Pancreas (tissue), 10 donors: ENCODE measurements around the gene HMCN1. TPM values are rescaled to one million over a fixed set of nuclear protein-coding genes. Genes with fewer than 3 reads are reported as not detected.
"Not testable (repeated sequence)": the region's sequence is repeated elsewhere in the genome, so short reads cannot be mapped to it uniquely, and the experiment has no call there.

Experiments used
- ATAC-seq, 4 donors: fragments of 200-7000 bp; cut with Tn5 transposase; one replicate each; pipeline versions ENCODE4 v1.8.0 to v1.9.1; 2020; ENCODE audit warnings: mild to moderate bottlenecking in 4 of 4, moderate library complexity in 4 of 4
- DNase-seq, 6 donors: peaks; one replicate each; pipeline ENCODE4 v3.0.0-alpha.2; 2020
- FAIRE-seq: peaks from 2 replicates; lab custom pipeline; 2012; peaks lifted over from hg19 to GRCh38; lab: Jason Lieb, UNC
- H3K27ac ChIP-seq, 4 donors: fragments of 200-600 bp; sonication (generic); 1 replicate in 3 of 4; 2 replicates in 1 of 4; pipeline versions ENCODE4 v1.5.0 to v1.8.0; 2020
- H3K27me3 ChIP-seq, 4 donors: fragments of 200-600 bp; one replicate each; pipeline ENCODE4 v1.8.0; 2021
- H3K36me3 ChIP-seq, 3 donors: fragments of 200-600 bp; sonication (generic) in 1 of 3; one replicate each; pipeline versions ENCODE4 v1.5.0 to v1.8.0; 2020 to 2021
- H3K4me1 ChIP-seq, 3 donors: fragments of 200-600 bp; one replicate each; pipeline ENCODE4 v1.8.0; 2021
- H3K4me3 ChIP-seq, 4 donors: fragments of 200-600 bp; sonication (generic) in 2 of 4; one replicate each; pipeline versions ENCODE4 v1.5.0 to v1.8.0; 2020 to 2021
- H3K9me3 ChIP-seq, 4 donors: fragments of 200-600 bp; one replicate each; pipeline ENCODE4 v1.8.0; 2021
- WGBS, 2 donors: extraction: QIAGEN DNeasy Blood & Tissue Kit; methylation state at CpG; one replicate each; pipeline ENCODE4 v1.1.7; 2013; 5-methylcytosine and 5-hydroxymethylcytosine counted together
- intact Hi-C, 3 donors: fragments of 100-400 bp; cut with DNase I; formaldehyde crosslinking; loops; one replicate each; pipeline versions ENCODE4 v1.11.1 to v1.14.2; 2022
- polyA plus RNA-seq, 2 donors: library from polyadenylated mRNA; stranded (reverse); fragments of 200-250 nt; gene quantifications; one replicate each; pipeline ENCODE4 v1.2.3, GENCODE V29; 2013
- total RNA-seq, 6 donors: library from RNA; stranded (reverse); fragmentation: NEBNext Ultra II Directional in 4 of 6; extraction: Animal tissue kit (Norgen Biotek cat#: 25700) in 4 of 6; gene quantifications; one replicate each; pipeline versions ENCODE4 v1.2.1 to v1.2.4, GENCODE V29; 2021 to 2023
- TF ChIP-seq, protein P1 (sequence below), 4 donors: fragments of 200-600 bp; sonication (generic) in 3 of 4; IDR thresholded peaks; one replicate each; pipeline versions ENCODE4 v1.5.0 to v1.8.0; 2021; ENCODE audit warnings: antibody characterized with exemption in 4 of 4
- donor health status: healthy with polysubstance abuse.
- donor health status: DM: no; HTN: no; CAD: no; lungs with moderate emphysema.
- donor health status: DM: no; HTN: no; CAD: no.
- donor health status: control.
- donor health status: control.
- donor health status: Bipolar disorder and iron deficiency.
- donor health status: DM: yes; HTN: yes; CAD: no.
- donor health status: DM: no; HTN: no; CAD: no.
- donor health status: DM: no; HTN: no; CAD: no.
- donor health status: DM: yes; HTN: yes; CAD: no.

The HMCN1 gene
- total and polyA plus RNA-seq, 8 donors, result 0.19 to 4.8 (median 0.60) TPM

DNA sequence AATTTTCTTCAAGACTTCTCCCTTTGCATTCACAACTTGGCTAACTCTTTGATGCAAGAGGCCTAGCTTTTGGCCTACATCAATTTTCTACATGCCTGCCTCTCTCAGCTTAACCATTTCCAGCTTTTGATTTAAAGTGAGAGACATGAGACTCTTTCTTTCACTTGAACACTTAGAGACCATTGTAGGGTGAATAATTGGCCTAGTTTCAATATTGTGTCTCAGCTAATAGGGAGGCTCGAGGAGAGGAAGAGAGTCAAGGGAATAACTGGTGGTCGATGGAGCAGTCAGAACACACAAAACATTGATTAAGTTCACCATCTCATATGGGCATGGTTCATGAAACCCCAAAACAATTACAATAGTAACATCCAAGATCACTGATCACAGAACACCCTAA lies 415.4 kb downstream of the HMCN1 start:
- intact Hi-C loops, result no loop called here
- TF ChIP-seq, protein P1, sequence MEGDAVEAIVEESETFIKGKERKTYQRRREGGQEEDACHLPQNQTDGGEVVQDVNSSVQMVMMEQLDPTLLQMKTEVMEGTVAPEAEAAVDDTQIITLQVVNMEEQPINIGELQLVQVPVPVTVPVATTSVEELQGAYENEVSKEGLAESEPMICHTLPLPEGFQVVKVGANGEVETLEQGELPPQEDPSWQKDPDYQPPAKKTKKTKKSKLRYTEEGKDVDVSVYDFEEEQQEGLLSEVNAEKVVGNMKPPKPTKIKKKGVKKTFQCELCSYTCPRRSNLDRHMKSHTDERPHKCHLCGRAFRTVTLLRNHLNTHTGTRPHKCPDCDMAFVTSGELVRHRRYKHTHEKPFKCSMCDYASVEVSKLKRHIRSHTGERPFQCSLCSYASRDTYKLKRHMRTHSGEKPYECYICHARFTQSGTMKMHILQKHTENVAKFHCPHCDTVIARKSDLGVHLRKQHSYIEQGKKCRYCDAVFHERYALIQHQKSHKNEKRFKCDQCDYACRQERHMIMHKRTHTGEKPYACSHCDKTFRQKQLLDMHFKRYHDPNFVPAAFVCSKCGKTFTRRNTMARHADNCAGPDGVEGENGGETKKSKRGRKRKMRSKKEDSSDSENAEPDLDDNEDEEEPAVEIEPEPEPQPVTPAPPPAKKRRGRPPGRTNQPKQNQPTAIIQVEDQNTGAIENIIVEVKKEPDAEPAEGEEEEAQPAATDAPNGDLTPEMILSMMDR (IDR thresholded peaks at IDR 0.05), result no peak
- Histone ChIP-seq H3K27ac (no peak overlapping the region), H3K27me3 (no peaks in the 10 kb centered on the region), H3K9me3 (no peaks in the 10 kb centered on the region), H3K4me3 (no peak overlapping the region), H3K36me3 (no peaks in the 10 kb centered on the region), H3K4me1 (no peaks in the 10 kb centered on the region)
- DNase-seq (no peak), FAIRE-seq (no peak), ATAC-seq (no peak)
- WGBS, 2 donors, result 52 to 73% methylated on average over 2 of the region's 2 CpGs

DNA sequence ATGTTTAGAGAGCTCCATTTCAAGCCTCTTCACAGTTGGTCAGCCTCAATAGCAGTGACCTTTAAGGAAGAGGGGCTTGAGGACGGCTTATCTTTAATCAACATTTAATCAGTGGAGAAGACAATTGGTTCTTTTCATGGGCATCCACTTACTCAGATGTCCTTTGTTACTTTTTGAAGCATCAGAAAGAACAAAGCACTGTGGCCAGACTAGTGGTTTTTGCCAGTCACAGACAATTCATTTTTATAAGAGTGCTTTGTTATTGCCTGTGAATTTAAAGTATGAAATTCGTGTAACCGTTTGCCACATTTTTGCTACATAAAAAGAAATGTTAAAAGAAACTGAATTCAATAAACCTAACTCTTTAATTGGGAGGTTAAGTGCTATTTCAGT lies 418.0 kb downstream of the HMCN1 start:
- Histone ChIP-seq H3K27me3 (no peaks in the 10 kb centered on the region), H3K9me3 (no peaks in the 10 kb centered on the region), H3K4me3 (no peak overlapping the region), H3K27ac (no peak overlapping the region), H3K36me3 (no peaks in the 10 kb centered on the region), H3K4me1 (no peaks in the 10 kb centered on the region)
- no peak for DNase-seq
- no peak for FAIRE-seq
- TF ChIP-seq, protein P1 (IDR thresholded peaks at IDR 0.05), result no peak
- ATAC-seq, result no peak
- 56 to 57% methylated on average over 3 of the region's 3 CpGs for WGBS, 2 donors
- intact Hi-C loops, result no loop called here

DNA sequence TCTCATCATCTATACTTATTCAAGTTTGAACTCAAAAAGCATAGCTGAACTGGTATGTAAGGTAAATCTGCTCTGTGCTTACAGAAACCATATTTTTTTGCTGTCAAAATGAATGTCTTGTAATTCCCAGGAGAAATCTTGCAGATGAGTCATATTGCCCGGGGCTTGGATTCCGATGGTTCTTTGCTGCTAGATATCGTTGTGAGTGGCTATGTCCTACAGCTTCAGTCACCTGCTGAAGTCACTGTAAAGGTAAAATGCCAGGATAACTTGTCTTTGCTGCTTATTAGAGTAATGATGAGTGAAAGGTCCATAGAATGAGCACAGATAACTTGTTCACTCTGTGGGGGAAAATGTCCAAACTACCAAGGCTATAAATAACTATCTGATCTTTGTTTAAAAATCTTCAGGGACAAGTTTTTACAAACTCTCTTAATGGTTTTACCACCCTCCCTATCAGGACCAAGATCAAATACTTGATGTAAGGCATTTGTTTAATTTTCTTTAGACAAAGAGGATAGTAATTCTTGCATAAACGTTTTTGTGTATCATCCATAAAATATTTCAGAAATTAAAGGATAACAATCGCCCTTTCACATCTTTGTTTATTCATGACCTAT lies 418.5 kb downstream of the HMCN1 start:
- no peaks in the 10 kb centered on the region for H3K4me1 ChIP-seq
- no peak for FAIRE-seq
- intact Hi-C loops, result no loop called here
- TF ChIP-seq, protein P1 (IDR thresholded peaks at IDR 0.05), result no peak
- no peak for DNase-seq
- ATAC-seq, result no peak
- H3K4me3 ChIP-seq, result no peak overlapping the region
- no peaks in the 10 kb centered on the region for H3K9me3 ChIP-seq
- WGBS, 2 donors, result 57 to 67% methylated on average over 5 of the region's 5 CpGs
- no peaks in the 10 kb centered on the region for H3K27me3 ChIP-seq
- H3K27ac ChIP-seq, result no peak overlapping the region
- no peaks in the 10 kb centered on the region for H3K36me3 ChIP-seq

- H3K4me1 ChIP-seq, result no peaks in the 10 kb centered on the region
- ATAC-seq, result no peak
- no peak overlapping the region for H3K27ac ChIP-seq
- no peaks in the 10 kb centered on the region for H3K27me3 ChIP-seq
- FAIRE-seq, result no peak
- H3K36me3 ChIP-seq, result no peaks in the 10 kb centered on the region
- WGBS, 2 donors, result 39 to 45% methylated on average over 1 of the region's 1 CpG
- no peak overlapping the region for H3K4me3 ChIP-seq
- intact Hi-C loops, result no loop called here
- DNase-seq, result no peak
- TF ChIP-seq, protein P1 (IDR thresholded peaks at IDR 0.05), result no peak
- H3K9me3 ChIP-seq, result no peaks in the 10 kb centered on the region
These were observed 420.5 kb downstream of the HMCN1 start for GRCh38 chr1:186154651-186155050.

- H3K36me3 ChIP-seq, result no peaks in the 10 kb centered on the region
- FAIRE-seq, result no peak
- no peak for ATAC-seq
- H3K27me3 ChIP-seq, result no peaks in the 10 kb centered on the region
- no peaks in the 10 kb centered on the region for H3K9me3 ChIP-seq
- no peak for DNase-seq
- intact Hi-C loops, result no loop called here
- no peak overlapping the region for H3K27ac ChIP-seq
- TF ChIP-seq, protein P1 (IDR thresholded peaks at IDR 0.05), result no peak
- WGBS, 2 donors, result 39 to 52% methylated on average over 1 of the region's 1 CpG
- H3K4me3 ChIP-seq, result no peak overlapping the region
- H3K4me1 ChIP-seq, result no peaks in the 10 kb centered on the region
These were observed 421.4 kb downstream of the HMCN1 start for GRCh38 chr1:186155594-186155993.

DNA sequence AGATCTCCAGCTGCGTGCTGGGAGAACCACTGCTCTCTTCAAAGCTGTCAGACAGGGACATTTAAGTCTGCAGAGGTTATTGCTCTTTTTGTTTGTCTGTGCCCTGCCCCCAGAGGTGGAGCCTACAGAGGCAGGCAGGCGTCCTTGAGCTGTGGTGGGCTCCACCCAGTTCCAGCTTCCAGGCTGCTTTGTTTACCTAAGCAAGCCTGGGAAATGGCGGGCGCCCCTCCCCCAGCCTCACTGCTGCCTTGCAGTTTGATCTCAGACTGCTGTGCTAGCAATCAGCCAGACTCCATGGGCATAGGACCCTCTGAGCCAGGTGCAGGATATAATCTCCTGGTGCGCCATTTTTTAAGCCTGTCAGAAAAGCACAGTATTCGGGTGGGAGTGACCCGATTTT lies 428.7 kb downstream of the HMCN1 start:
- H3K4me3 ChIP-seq, H3K36me3 ChIP-seq, H3K4me1 ChIP-seq, intact Hi-C loops, FAIRE-seq, H3K27me3 ChIP-seq, H3K27ac ChIP-seq, DNase-seq, H3K9me3 ChIP-seq, ATAC-seq: not testable (repeated sequence)
- 69 to 78% methylated on average over 6 to 7 of the region's 7 CpGs for WGBS, 2 donors
